Osteocyte (in vitro differentiated cells): ENCODE measurements around the gene BIRC6. TPM values are rescaled to one million over a fixed set of nuclear protein-coding genes. Genes with fewer than 3 reads are reported as not detected.

Experiments
- DNase-seq: peaks from one replicate; pipeline ENCODE4 v3.0.0; 2021; ENCODE audit warnings: mixed read lengths; ENCODE audit not compliant: unreplicated experiment; ENCODE audit errors: extremely low spot score
- H3K27ac Mint-ChIP-seq: one replicate; pipeline ENCODE4 v1.8.0; 2021; ENCODE audit warnings: mild to moderate bottlenecking, mixed read lengths; ENCODE audit not compliant: unreplicated experiment
- H3K27me3 Mint-ChIP-seq: one replicate; pipeline ENCODE4 v1.8.0; 2021; ENCODE audit warnings: mixed read lengths; ENCODE audit not compliant: unreplicated experiment
- H3K36me3 Mint-ChIP-seq: one replicate; pipeline ENCODE4 v1.8.0; 2021; ENCODE audit warnings: mixed read lengths; ENCODE audit not compliant: unreplicated experiment
- H3K4me1 Mint-ChIP-seq: one replicate; pipeline ENCODE4 v1.8.0; 2021; ENCODE audit warnings: mixed read lengths; ENCODE audit not compliant: unreplicated experiment
- H3K4me3 Mint-ChIP-seq: one replicate; pipeline ENCODE4 v1.8.0; 2021; ENCODE audit warnings: mild to moderate bottlenecking, moderate library complexity, mixed read lengths; ENCODE audit not compliant: unreplicated experiment
- H3K9me3 Mint-ChIP-seq: one replicate; pipeline ENCODE4 v1.8.0; 2021; ENCODE audit warnings: mixed read lengths; ENCODE audit not compliant: unreplicated experiment
- total RNA-seq: library from RNA; stranded (reverse); gene quantifications from 2 replicates; pipeline ENCODE4 v1.2.1, GENCODE V29; 2021
- TF ChIP-seq, protein P1 (sequence below): fragments of 200-600 bp; sonication (generic); IDR thresholded peaks from 2 replicates; pipeline ENCODE4 v1.5.0; 2021; ENCODE audit warnings: antibody characterized with exemption, mild to moderate bottlenecking, moderate library complexity

The BIRC6 gene
- total RNA-seq, 1 donor from 2014 or later: 98.8 TPM

DNA sequence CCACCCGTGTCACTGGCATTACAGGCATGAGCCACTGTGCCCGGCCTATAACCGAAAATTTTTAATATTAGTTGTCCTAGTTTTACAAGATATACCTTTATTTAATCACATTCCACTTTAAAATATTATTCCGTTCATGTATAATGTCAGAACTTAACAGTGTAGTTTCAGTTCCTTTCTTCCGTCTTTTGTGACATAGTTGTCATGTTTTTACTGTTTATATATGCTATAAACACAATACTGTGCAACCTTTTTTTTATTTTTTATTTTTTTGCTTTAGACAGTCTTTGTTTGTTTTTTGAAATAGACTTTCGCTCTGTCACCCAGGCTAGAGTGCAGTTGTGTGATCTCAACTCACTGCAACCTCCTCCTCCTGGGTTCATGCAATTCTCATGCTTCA is 141.5 kb downstream of the BIRC6 start:
- H3K4me3 Mint-ChIP-seq: no peak overlapping the region

DNA sequence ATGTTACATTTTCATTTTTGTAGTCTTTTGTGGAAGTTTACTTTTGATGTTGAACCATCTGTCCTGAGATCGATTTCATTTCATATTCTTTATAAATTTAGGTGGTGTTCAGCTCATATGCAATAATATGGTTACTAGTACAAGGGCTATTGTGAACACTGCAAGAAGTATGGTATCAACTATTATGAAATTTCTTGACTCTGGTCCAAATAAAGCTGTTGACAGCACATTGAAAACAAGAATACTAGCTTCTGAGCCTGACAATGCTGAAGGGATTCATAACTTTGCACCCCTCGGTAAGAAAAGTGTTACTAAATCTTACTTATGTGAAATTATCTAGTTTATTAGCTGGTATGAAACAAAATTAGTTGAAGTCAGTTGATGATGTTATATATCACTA is 146.1 kb downstream of the BIRC6 start:
- no peak for DNase-seq
- Mint-ChIP-seq H3K4me1 (no peaks in the 10 kb centered on the region), H3K9me3 (no peaks in the 10 kb centered on the region), H3K27me3 (no peaks in the 10 kb centered on the region), H3K4me3 (no peak overlapping the region), H3K27ac (no peak overlapping the region), H3K36me3 (peaks cover 43% of the 10 kb centered on the region)
- TF ChIP-seq, protein P1, sequence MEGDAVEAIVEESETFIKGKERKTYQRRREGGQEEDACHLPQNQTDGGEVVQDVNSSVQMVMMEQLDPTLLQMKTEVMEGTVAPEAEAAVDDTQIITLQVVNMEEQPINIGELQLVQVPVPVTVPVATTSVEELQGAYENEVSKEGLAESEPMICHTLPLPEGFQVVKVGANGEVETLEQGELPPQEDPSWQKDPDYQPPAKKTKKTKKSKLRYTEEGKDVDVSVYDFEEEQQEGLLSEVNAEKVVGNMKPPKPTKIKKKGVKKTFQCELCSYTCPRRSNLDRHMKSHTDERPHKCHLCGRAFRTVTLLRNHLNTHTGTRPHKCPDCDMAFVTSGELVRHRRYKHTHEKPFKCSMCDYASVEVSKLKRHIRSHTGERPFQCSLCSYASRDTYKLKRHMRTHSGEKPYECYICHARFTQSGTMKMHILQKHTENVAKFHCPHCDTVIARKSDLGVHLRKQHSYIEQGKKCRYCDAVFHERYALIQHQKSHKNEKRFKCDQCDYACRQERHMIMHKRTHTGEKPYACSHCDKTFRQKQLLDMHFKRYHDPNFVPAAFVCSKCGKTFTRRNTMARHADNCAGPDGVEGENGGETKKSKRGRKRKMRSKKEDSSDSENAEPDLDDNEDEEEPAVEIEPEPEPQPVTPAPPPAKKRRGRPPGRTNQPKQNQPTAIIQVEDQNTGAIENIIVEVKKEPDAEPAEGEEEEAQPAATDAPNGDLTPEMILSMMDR: no peak

More for the DNA sequence above, 141.5 kb downstream of the BIRC6 start:
- Mint-ChIP-seq H3K4me1 (peaks cover 13% of the 10 kb centered on the region), H3K27me3 (no peaks in the 10 kb centered on the region), H3K36me3 (peaks cover 42% of the 10 kb centered on the region), H3K27ac (no peak overlapping the region), H3K9me3 (no peaks in the 10 kb centered on the region)
- TF ChIP-seq, protein P1: no peak
- DNase-seq: no peak

DNA sequence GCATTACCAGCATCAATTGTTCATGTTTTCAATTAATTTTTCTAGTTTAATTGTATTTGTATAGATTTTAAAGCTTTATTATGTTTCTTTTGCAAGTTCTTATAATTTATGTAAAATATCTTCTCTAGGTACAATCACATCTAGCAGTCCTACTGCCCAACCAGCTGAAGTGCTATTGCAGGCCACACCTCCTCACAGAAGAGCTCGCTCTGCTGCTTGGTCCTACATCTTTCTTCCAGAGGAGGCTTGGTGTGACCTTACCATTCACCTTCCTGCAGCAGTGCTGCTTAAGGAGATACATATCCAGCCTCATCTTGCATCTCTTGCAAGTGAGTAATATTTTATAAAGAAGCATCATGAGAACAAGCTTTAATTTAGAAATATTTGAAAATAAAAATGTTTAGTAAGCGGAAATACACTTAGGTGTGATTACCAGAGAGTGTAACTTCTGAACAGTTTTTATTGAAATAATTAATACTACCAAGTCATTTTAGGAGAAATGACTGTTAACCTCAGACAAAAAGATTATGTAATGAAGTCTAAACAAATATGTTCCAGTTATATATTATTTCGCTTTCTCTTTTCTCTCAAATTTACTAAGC is 148.2 kb downstream of the BIRC6 start:
- Mint-ChIP-seq H3K4me1 (no peaks in the 10 kb centered on the region), H3K36me3 (peaks cover 45% of the 10 kb centered on the region), H3K9me3 (no peaks in the 10 kb centered on the region), H3K4me3 (no peak overlapping the region), H3K27me3 (no peaks in the 10 kb centered on the region), H3K27ac (no peak overlapping the region)
- no peak for DNase-seq
- TF ChIP-seq, protein P1: no peak

DNA sequence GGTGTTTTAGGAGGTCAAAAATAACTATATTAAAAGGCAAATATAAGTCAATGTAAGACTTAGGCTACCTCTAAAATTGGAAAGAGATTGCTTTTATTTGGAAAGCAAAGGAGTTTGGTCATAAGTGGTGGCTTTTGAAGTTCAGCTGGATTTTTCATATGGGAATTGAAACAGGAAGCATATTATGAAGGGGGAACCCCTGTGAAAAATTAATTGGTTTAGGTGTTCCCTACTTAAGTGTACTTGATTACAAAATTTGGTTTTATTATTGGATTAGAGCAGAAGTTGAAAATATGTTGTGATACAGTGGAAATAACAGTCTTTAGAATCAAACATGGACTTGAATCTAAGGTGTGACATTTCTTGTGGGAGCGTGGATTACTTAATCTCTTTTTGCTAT is 149.6 kb downstream of the BIRC6 start:
- no peak overlapping the region for H3K27ac Mint-ChIP-seq
- peaks cover 48% of the 10 kb centered on the region for H3K36me3 Mint-ChIP-seq
- TF ChIP-seq, protein P1: no peak
- no peak overlapping the region for H3K4me3 Mint-ChIP-seq
- H3K4me1 Mint-ChIP-seq: no peaks in the 10 kb centered on the region
- no peak for DNase-seq
- no peaks in the 10 kb centered on the region for H3K27me3 Mint-ChIP-seq
- H3K9me3 Mint-ChIP-seq: no peaks in the 10 kb centered on the region

DNA sequence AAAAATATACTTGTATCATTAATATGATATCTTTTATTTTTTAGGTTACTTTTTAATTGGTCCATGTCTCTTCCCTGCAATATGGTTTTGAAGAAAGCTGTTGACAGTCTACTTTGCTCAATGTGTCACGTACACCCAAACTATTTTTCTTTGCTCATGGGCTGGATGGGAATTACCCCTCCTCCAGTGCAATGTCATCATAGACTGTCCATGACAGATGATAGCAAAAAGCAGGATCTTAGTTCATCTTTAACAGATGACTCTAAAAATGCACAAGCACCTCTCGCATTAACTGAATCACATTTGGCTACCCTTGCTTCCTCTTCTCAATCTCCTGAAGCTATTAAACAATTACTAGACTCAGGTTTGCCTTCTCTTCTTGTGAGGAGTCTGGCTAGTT is 158.1 kb downstream of the BIRC6 start:
- H3K27me3 Mint-ChIP-seq: no peaks in the 10 kb centered on the region
- H3K9me3 Mint-ChIP-seq: no peaks in the 10 kb centered on the region
- H3K36me3 Mint-ChIP-seq: peaks cover 48% of the 10 kb centered on the region
- no peaks in the 10 kb centered on the region for H3K4me1 Mint-ChIP-seq
- H3K27ac Mint-ChIP-seq: no peak overlapping the region
- TF ChIP-seq, protein P1: no peak
- no peak overlapping the region for H3K4me3 Mint-ChIP-seq
- DNase-seq: no peak
